GM18502 (cell line): ENCODE results near the gene SLC6A6.

Source experiments
- ATAC-seq: cut with Tn5 transposase; IDR thresholded peaks from one replicate; pipeline ENCODE4 v1.9.1; 2021; ENCODE audit warnings: mild to moderate bottlenecking; ENCODE audit not compliant: unreplicated experiment, poor library complexity

Gene SLC6A6

GRCh38 chr3:14492948-14493881 is 90.8 kb downstream of the SLC6A6 start:
- ATAC-seq: no peak

- no peak for ATAC-seq
These were observed 92.0 kb downstream of the SLC6A6 start for GRCh38 chr3:14494279-14494972.

GRCh38 chr3:14494973-14495300 is 92.5 kb downstream of the SLC6A6 start:
- no peak for ATAC-seq

GRCh38 chr3:14496351-14496750 is 93.9 kb downstream of the SLC6A6 start:
- ATAC-seq: no peak

GRCh38 chr3:14497321-14497720 is 94.9 kb downstream of the SLC6A6 start:
- no peak for ATAC-seq

- ATAC-seq: no peak
These were observed 100.1 kb downstream of the SLC6A6 start for GRCh38 chr3:14502472-14502871.

GRCh38 chr3:14503033-14503705 is 100.8 kb downstream of the SLC6A6 start:
- no peak for ATAC-seq

GRCh38 chr3:14503706-14504065 is 101.3 kb downstream of the SLC6A6 start:
- ATAC-seq: no peak

GRCh38 chr3:14505001-14505802 is 102.8 kb downstream of the SLC6A6 start:
- no peak for ATAC-seq

- no peak for ATAC-seq
These were observed 103.5 kb downstream of the SLC6A6 start for GRCh38 chr3:14505803-14506500.

- ATAC-seq: no peak
These were observed 104.4 kb downstream of the SLC6A6 start for GRCh38 chr3:14506626-14507304.

GRCh38 chr3:14507305-14507741 is 104.9 kb downstream of the SLC6A6 start:
- no peak for ATAC-seq

GRCh38 chr3:14507757-14508504 is 105.5 kb downstream of the SLC6A6 start:
- no peak for ATAC-seq

- no peak for ATAC-seq
These were observed 106.1 kb downstream of the SLC6A6 start for GRCh38 chr3:14508505-14508819.

GRCh38 chr3:14508966-14509795 is 106.8 kb downstream of the SLC6A6 start:
- ATAC-seq: peak; percentile 60

- ATAC-seq: no peak
These were observed 107.3 kb downstream of the SLC6A6 start for GRCh38 chr3:14509796-14510100.

GRCh38 chr3:14510838-14511622 is 108.6 kb downstream of the SLC6A6 start:
- no peak for ATAC-seq
